ENCODE measurements around the gene SARNP. TPM values are rescaled to one million over a fixed set of nuclear protein-coding genes. Genes with fewer than 3 reads are reported as not detected.
A peak's percentile ranks its signal among the peaks of the same experiment; 100 is the strongest.

Gene SARNP
- polyA plus RNA-seq, 2 of the 4 experiments (the other 2 are of a cell fraction): 123 to 198 TPM

- TF ChIP-seq HMGXB4 (CRISPR knock-in tag; IDR thresholded peaks at IDR 0.05; ENCODE audit: borderline replicate concordance): no peak
- TF ChIP-seq FOSB (CRISPR knock-in tag; IDR thresholded peaks at IDR 0.05): no peak
- TF ChIP-seq, protein P1, sequence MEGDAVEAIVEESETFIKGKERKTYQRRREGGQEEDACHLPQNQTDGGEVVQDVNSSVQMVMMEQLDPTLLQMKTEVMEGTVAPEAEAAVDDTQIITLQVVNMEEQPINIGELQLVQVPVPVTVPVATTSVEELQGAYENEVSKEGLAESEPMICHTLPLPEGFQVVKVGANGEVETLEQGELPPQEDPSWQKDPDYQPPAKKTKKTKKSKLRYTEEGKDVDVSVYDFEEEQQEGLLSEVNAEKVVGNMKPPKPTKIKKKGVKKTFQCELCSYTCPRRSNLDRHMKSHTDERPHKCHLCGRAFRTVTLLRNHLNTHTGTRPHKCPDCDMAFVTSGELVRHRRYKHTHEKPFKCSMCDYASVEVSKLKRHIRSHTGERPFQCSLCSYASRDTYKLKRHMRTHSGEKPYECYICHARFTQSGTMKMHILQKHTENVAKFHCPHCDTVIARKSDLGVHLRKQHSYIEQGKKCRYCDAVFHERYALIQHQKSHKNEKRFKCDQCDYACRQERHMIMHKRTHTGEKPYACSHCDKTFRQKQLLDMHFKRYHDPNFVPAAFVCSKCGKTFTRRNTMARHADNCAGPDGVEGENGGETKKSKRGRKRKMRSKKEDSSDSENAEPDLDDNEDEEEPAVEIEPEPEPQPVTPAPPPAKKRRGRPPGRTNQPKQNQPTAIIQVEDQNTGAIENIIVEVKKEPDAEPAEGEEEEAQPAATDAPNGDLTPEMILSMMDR (IDR thresholded peaks at IDR 0.05): no peak
- no peak for TF ChIP-seq TFCP2L1 (CRISPR knock-in tag; IDR thresholded peaks at IDR 0.05)
- TF ChIP-seq KDM1A (IDR thresholded peaks at IDR 0.05; ENCODE audit: low read depth): no peak
- TF ChIP-seq MYC (IDR thresholded peaks at IDR 0.05; ENCODE audit: borderline replicate concordance, low read length): no peak
- no peak for TF ChIP-seq HOXB13 (CRISPR knock-in tag; IDR thresholded peaks at IDR 0.05; ENCODE audit: low read depth)
- TF ChIP-seq FOXS1 (CRISPR knock-in tag; IDR thresholded peaks at IDR 0.05): no peak
- no peak for TF ChIP-seq SREBF2 (IDR thresholded peaks at IDR 0.05)
- TF ChIP-seq GATA3 (IDR thresholded peaks at IDR 0.05; ENCODE audit: borderline replicate concordance): no peak
- no peak for TF ChIP-seq CHD4 (IDR thresholded peaks at IDR 0.05; ENCODE audit: borderline replicate concordance)
- no peak for TF ChIP-seq ZC3H11A (IDR thresholded peaks at IDR 0.05)
- TF ChIP-seq PHF8 (IDR thresholded peaks at IDR 0.05; ENCODE audit: borderline replicate concordance, low read depth): peak; percentile 83; the same call in 1 of the 2 replicates
- no peak for TF ChIP-seq FOSL2 (IDR thresholded peaks at IDR 0.05)
- TF ChIP-seq FOSL2 (CRISPR knock-in tag; IDR thresholded peaks at IDR 0.05): no peak
- TF ChIP-seq ZNF302 (CRISPR knock-in tag; IDR thresholded peaks at IDR 0.05): no peak
- TF ChIP-seq, protein P2, sequence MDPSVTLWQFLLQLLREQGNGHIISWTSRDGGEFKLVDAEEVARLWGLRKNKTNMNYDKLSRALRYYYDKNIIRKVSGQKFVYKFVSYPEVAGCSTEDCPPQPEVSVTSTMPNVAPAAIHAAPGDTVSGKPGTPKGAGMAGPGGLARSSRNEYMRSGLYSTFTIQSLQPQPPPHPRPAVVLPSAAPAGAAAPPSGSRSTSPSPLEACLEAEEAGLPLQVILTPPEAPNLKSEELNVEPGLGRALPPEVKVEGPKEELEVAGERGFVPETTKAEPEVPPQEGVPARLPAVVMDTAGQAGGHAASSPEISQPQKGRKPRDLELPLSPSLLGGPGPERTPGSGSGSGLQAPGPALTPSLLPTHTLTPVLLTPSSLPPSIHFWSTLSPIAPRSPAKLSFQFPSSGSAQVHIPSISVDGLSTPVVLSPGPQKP (IDR thresholded peaks at IDR 0.05; ENCODE audit: low read depth, low read length): no peak
- no peak for TF ChIP-seq HOXB5 (CRISPR knock-in tag; IDR thresholded peaks at IDR 0.05)
- no peak for TF ChIP-seq SMC3 (IDR thresholded peaks at IDR 0.05)
- no peak; the same call in 1 of the 2 replicates for TF ChIP-seq REST (IDR thresholded peaks at IDR 0.05)
- TF ChIP-seq CEBPB (IDR thresholded peaks at IDR 0.05): peak in 1 of 2 experiments; percentile 34; a peak in 1 of 4 replicates
- TF ChIP-seq, protein P3, sequence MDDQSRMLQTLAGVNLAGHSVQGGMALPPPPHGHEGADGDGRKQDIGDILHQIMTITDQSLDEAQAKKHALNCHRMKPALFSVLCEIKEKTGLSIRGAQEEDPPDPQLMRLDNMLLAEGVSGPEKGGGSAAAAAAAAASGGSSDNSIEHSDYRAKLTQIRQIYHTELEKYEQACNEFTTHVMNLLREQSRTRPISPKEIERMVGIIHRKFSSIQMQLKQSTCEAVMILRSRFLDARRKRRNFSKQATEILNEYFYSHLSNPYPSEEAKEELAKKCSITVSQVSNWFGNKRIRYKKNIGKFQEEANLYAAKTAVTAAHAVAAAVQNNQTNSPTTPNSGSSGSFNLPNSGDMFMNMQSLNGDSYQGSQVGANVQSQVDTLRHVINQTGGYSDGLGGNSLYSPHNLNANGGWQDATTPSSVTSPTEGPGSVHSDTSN (IDR thresholded peaks at IDR 0.05): peak; percentile 92
Measured at GRCh38 chr12:55817345-55818139, at the start of gene SARNP, which contains the start of gene ORMDL2 (continued).
